MM.1S (cell line): ENCODE results near the gene PARP12.

ENCODE experiments used
- DNase-seq: peaks from one replicate; pipeline ENCODE4 v3.0.0-alpha.2; 2015
- H2AFZ ChIP-seq: fragments of 300-600 bp; sonication (generic); 2 replicates; pipeline ENCODE4 v1.6.0; 2016; ENCODE audit warnings: antibody characterized with exemption, low read length
- H3F3A ChIP-seq: fragments of 300-600 bp; sonication (generic); 2 replicates; pipeline ENCODE4 v1.6.1; 2016; ENCODE audit warnings: mild to moderate bottlenecking, antibody characterized with exemption, low read length, moderate library complexity, mixed read lengths; ENCODE audit not compliant: insufficient read depth
- H3K27ac ChIP-seq: fragments of 300-600 bp; sonication (generic); 2 replicates; pipeline ENCODE4 v1.5.1; 2016; ENCODE audit warnings: mild to moderate bottlenecking, low read length
- H3K27me3 ChIP-seq: fragments of 300-600 bp; sonication (generic); replicated peaks from 2 replicates; pipeline ENCODE4 v1.6.0; 2016; ENCODE audit warnings: low read length; ENCODE audit not compliant: insufficient read depth
- H3K36me3 ChIP-seq: fragments of 300-600 bp; sonication (generic); replicated peaks from 2 replicates; pipeline ENCODE4 v1.6.1; 2016; ENCODE audit warnings: mild to moderate bottlenecking, low read length, mixed read lengths; ENCODE audit not compliant: insufficient read depth
- H3K4me1 ChIP-seq: fragments of 300-600 bp; sonication (generic); 2 replicates; pipeline ENCODE4 v1.6.1; 2016; ENCODE audit warnings: low read length, mixed read lengths
- H3K4me2 ChIP-seq: fragments of 300-600 bp; sonication (generic); 2 replicates; pipeline ENCODE4 v1.6.0; 2016; ENCODE audit warnings: low read depth, low read length
- H3K4me3 ChIP-seq: fragments of 300-600 bp; sonication (generic); 2 replicates; pipeline ENCODE4 v1.5.1; 2016; ENCODE audit warnings: low read length, mixed read lengths
- H3K79me2 ChIP-seq: fragments of 300-600 bp; sonication (generic); 2 replicates; pipeline ENCODE4 v1.6.1; 2016; ENCODE audit warnings: mixed run types, low read length, mixed read lengths
- H3K9ac ChIP-seq: fragments of 300-600 bp; sonication (generic); 2 replicates; pipeline ENCODE4 v1.6.1; 2016; ENCODE audit warnings: low read length, mixed read lengths
- H3K9me2 ChIP-seq: fragments of 300-600 bp; sonication (generic); replicated peaks from 2 replicates; pipeline ENCODE4 v1.6.1; 2016; ENCODE audit warnings: mild to moderate bottlenecking, low read length, mixed read lengths; ENCODE audit not compliant: insufficient read depth
- H3K9me3 ChIP-seq: fragments of 300-600 bp; sonication (generic); replicated peaks from 2 replicates; pipeline ENCODE4 v1.6.1; 2016; ENCODE audit warnings: mild to moderate bottlenecking, low read length, mixed read lengths; ENCODE audit not compliant: insufficient read depth
- H4K20me1 ChIP-seq: fragments of 300-600 bp; sonication (generic); 2 replicates; pipeline ENCODE4 v1.6.1; 2016; ENCODE audit warnings: mild to moderate bottlenecking, low read length, moderate library complexity, mixed read lengths; ENCODE audit not compliant: insufficient read depth
- EZH2 ChIP-seq: fragments of 300-600 bp; sonication (generic); optimal IDR thresholded peaks from 2 replicates; pipeline ENCODE3; 2017; ENCODE audit warnings: low read depth, mild to moderate bottlenecking, antibody characterized with exemption, low read length, mixed read lengths
- EZH2phosphoT487 ChIP-seq: fragments of 300-600 bp; sonication (generic); IDR thresholded peaks from 2 replicates; pipeline ENCODE4 v1.6.1; 2018; ENCODE audit warnings: antibody characterized with exemption, low read length
- TF ChIP-seq, protein P1 (sequence below): fragments of 300-600 bp; sonication (generic); IDR thresholded peaks from 2 replicates; pipeline ENCODE4 v1.5.1; 2016; ENCODE audit warnings: antibody characterized with exemption, low read length, mixed read lengths

PARP12 gene

DNA sequence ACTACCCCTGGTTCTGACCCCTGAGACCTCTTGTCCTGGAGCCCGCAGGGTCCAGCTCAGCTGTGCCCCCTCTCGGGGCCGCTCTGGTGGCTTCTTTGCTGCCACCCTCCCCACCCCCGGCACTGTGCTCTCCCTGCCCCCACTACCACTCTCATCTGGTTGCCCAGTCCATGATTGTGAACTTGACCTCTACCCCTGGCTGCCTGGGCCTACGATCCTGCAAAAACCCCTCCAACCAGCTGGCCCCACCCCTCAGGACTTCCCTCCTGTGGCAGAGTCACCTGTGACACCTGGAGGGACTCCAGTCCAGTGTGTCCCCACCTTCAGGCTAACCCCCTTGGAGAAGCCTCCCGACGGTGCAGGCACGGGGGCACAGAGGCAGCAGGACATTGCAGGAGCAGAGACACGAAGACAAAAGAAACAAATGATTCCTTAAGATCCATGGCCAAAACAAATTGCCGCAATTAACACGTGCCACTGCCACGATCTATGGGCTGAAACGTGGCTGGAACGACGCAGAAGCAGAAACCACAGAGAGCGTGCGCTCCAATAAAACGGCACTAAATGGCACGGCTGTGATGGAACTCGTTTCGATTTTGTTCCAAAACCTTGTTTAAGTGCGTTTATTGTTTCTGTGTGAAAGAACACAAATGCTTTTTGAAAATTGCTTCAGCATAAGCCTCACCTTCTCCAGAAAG lies 72.0 kb downstream of the PARP12 start:
- no peak overlapping the region for H3K27ac ChIP-seq
- no peaks in the 10 kb centered on the region for H3K79me2 ChIP-seq
- no peaks in the 10 kb centered on the region for H3K36me3 ChIP-seq
- H3K4me1 ChIP-seq, result no peaks in the 10 kb centered on the region
- no peak overlapping the region for H3K4me2 ChIP-seq
- H3K27me3 ChIP-seq, result no peaks in the 10 kb centered on the region
- no peaks in the 10 kb centered on the region for H4K20me1 ChIP-seq
- no peak for DNase-seq
- no peaks in the 10 kb centered on the region for H3F3A ChIP-seq
- H3K4me3 ChIP-seq, result no peak overlapping the region
- no peaks in the 10 kb centered on the region for H3K9me3 ChIP-seq
- H3K9me2 ChIP-seq, result no peaks in the 10 kb centered on the region
- no peak overlapping the region for H2AFZ ChIP-seq
- TF ChIP-seq EZH2phosphoT487 (no peak), EZH2 (no peak)
- TF ChIP-seq, protein P1, sequence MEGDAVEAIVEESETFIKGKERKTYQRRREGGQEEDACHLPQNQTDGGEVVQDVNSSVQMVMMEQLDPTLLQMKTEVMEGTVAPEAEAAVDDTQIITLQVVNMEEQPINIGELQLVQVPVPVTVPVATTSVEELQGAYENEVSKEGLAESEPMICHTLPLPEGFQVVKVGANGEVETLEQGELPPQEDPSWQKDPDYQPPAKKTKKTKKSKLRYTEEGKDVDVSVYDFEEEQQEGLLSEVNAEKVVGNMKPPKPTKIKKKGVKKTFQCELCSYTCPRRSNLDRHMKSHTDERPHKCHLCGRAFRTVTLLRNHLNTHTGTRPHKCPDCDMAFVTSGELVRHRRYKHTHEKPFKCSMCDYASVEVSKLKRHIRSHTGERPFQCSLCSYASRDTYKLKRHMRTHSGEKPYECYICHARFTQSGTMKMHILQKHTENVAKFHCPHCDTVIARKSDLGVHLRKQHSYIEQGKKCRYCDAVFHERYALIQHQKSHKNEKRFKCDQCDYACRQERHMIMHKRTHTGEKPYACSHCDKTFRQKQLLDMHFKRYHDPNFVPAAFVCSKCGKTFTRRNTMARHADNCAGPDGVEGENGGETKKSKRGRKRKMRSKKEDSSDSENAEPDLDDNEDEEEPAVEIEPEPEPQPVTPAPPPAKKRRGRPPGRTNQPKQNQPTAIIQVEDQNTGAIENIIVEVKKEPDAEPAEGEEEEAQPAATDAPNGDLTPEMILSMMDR, result no peak
- H3K9ac ChIP-seq, result no peak overlapping the region

DNA sequence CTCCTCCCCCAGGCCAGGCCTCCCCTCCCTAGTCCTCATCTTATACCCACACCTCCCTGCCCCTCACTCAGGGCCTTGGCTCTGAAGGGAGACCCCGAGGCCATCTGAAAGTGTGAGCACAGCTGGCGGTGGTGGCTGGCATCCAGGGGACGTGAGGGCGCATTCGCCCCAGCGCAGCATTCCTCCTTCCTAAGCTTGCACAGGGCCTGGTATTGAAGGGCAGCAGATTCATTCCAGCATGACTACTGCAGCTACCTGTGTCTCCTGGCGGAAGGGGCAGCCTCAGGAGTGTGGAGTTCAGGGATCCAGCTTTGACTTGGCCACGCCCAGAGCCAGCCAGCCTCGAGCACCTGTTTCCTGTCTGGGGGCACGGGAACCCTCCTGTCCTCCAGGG lies 72.6 kb downstream of the PARP12 start:
- H3K4me1 ChIP-seq, result no peaks in the 10 kb centered on the region
- no peaks in the 10 kb centered on the region for H3K36me3 ChIP-seq
- DNase-seq, result no peak
- H3K4me3 ChIP-seq, result no peak overlapping the region
- H4K20me1 ChIP-seq, result no peaks in the 10 kb centered on the region
- H2AFZ ChIP-seq, result no peak overlapping the region
- H3K27me3 ChIP-seq, result no peaks in the 10 kb centered on the region
- H3F3A ChIP-seq, result no peaks in the 10 kb centered on the region
- H3K27ac ChIP-seq, result no peak overlapping the region
- H3K4me2 ChIP-seq, result no peak overlapping the region
- H3K9ac ChIP-seq, result no peak overlapping the region
- H3K9me3 ChIP-seq, result no peaks in the 10 kb centered on the region
- no peaks in the 10 kb centered on the region for H3K9me2 ChIP-seq
- no peaks in the 10 kb centered on the region for H3K79me2 ChIP-seq
- TF ChIP-seq EZH2phosphoT487, result no peak
- TF ChIP-seq, protein P1, result no peak
- no peak for TF ChIP-seq EZH2

DNA sequence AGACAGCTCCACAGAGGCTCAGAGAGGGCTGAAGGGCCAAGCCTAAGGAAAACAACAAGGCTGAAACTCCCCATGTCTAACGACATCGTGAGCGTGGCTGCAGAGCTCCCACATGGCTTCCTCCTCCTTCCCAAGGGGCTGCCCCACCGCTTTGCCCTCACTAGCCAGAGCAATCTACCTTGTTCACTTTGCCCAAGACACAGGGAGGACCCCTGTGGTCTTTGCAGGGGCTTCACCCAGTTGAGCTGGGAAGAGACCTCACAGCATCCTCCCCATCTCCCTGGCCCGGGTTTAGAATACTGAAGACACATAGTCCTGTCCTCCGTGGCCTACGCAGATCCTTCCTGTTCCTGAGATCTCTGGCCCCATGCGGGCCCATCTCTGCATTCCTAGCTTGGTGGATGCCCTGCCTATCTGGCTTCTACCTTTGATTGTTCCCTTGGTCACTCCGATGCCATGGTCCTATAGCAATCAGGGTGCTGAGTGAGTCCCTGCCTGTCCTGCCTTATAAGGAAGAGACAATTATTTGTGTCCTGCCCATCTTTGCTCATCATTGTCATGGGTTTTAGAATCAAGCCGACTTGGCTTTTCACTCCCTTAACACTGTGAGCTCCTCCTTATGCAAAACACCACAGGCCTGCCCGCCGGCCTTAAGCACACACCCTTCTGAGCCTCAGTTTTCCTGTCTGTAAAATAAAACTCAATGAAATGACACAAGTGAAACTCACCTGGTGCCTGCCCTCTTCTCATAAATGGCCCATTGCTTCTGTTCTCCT lies 73.2 kb downstream of the PARP12 start:
- no peak overlapping the region for H2AFZ ChIP-seq
- H3K4me3 ChIP-seq, result no peak overlapping the region
- no peaks in the 10 kb centered on the region for H3K27me3 ChIP-seq
- H4K20me1 ChIP-seq, result no peaks in the 10 kb centered on the region
- TF ChIP-seq, protein P1, result no peak
- TF ChIP-seq EZH2phosphoT487 (no peak), EZH2 (no peak)
- DNase-seq, result no peak
- H3K9me2 ChIP-seq, result no peaks in the 10 kb centered on the region
- no peaks in the 10 kb centered on the region for H3K79me2 ChIP-seq
- no peaks in the 10 kb centered on the region for H3K4me1 ChIP-seq
- no peaks in the 10 kb centered on the region for H3K36me3 ChIP-seq
- no peaks in the 10 kb centered on the region for H3F3A ChIP-seq
- H3K9ac ChIP-seq, result no peak overlapping the region
- H3K9me3 ChIP-seq, result no peaks in the 10 kb centered on the region
- no peak overlapping the region for H3K27ac ChIP-seq
- no peak overlapping the region for H3K4me2 ChIP-seq
